K562 (cell line): Measurements from ENCODE around the gene EPHA2. TPM values are rescaled to one million over a fixed set of nuclear protein-coding genes. Genes with fewer than 3 reads are reported as not detected.

ENCODE experiments used
- CHCHD3 ChIP-seq: fragments of 250-450 bp; sonication (Bioruptor Pico); IDR thresholded peaks from 2 replicates; pipeline ENCODE4 v2.1.2; 2022; ENCODE audit warnings: mild to moderate bottlenecking
- ELF4 ChIP-seq: fragments of 450-650 bp; formaldehyde crosslinking; IDR thresholded peaks from 2 replicates; pipeline ENCODE4 v1.4.0; 2022; ENCODE audit warnings: missing genetic modification characterization
- EWSR1 ChIP-seq: fragments of 450-650 bp; IDR thresholded peaks from 2 replicates; pipeline ENCODE4 v1.6.1; 2018; ENCODE audit warnings: borderline replicate concordance, mild to moderate bottlenecking, low read depth, moderate library complexity; ENCODE audit not compliant: partially characterized antibody
- FIP1L1 ChIP-seq: fragments of 200-400 bp; formaldehyde crosslinking; IDR thresholded peaks from 2 replicates; pipeline ENCODE4 v1.6.1; 2018; ENCODE audit warnings: mild to moderate bottlenecking, low read depth, low read length; ENCODE audit not compliant: poor library complexity, severe bottlenecking
- FOXK2 ChIP-seq, 2 experiments: fragments of 450-650 bp; IDR thresholded peaks in 1 of 2; conservative IDR thresholded peaks in 1 of 2; 2 replicates each; pipeline ENCODE4 v1.6.1; 2016; ENCODE audit warnings: low read depth in 2 of 2, mild to moderate bottlenecking in 1 of 2
- HOXB6 ChIP-seq: fragments of 250-450 bp; sonication (Bioruptor Pico); IDR thresholded peaks from 2 replicates; pipeline ENCODE4 v1.5.1; 2022; ENCODE audit warnings: mild to moderate bottlenecking, borderline replicate concordance
- MECOM ChIP-seq: fragments of 250-450 bp; sonication (Bioruptor Pico); IDR thresholded peaks from 2 replicates; pipeline ENCODE4 v1.8.0; 2022; ENCODE audit warnings: inconsistent platforms
- NCOA2 ChIP-seq, 2 experiments: fragments of 450-650 bp; IDR thresholded peaks; 2 replicates each; pipeline ENCODE4 v1.6.1; 2018; ENCODE audit warnings: mild to moderate bottlenecking in 2 of 2, moderate library complexity in 1 of 2; ENCODE audit not compliant: partially characterized antibody in 2 of 2
- NR1H2 ChIP-seq: sonication (generic); formaldehyde crosslinking; IDR thresholded peaks from 2 replicates; pipeline ENCODE4 v1.4.0; 2020; ENCODE audit warnings: mild to moderate bottlenecking, missing genetic modification reagents
- POLR2AphosphoS5 ChIP-seq: IDR thresholded peaks from 2 replicates; pipeline ENCODE4 v1.6.1; 2011; ENCODE audit warnings: mild to moderate bottlenecking, low read depth, low read length, moderate library complexity; ENCODE audit not compliant: control insufficient read depth, insufficient read depth
- POU5F1 ChIP-seq: fragments of 150-350 bp; IDR thresholded peaks from 2 replicates; pipeline ENCODE4 v1.6.1; 2014; ENCODE audit warnings: borderline replicate concordance, low read length, low read depth, mild to moderate bottlenecking; ENCODE audit not compliant: partially characterized antibody
- SIN3B ChIP-seq: fragments of 450-650 bp; IDR thresholded peaks from 2 replicates; pipeline ENCODE4 v1.6.1; 2017; ENCODE audit warnings: low read depth, mild to moderate bottlenecking, moderate library complexity
- SP2 ChIP-seq: IDR thresholded peaks from 2 replicates; pipeline ENCODE4 v1.6.1; 2011; ENCODE audit warnings: mild to moderate bottlenecking, low read depth, low read length, moderate library complexity; ENCODE audit not compliant: poor library complexity, severe bottlenecking; ENCODE audit errors: extremely low read depth
- ZNF431 ChIP-seq: sonication (generic); formaldehyde crosslinking; IDR thresholded peaks from 2 replicates; pipeline ENCODE4 v1.8.0; 2022; ENCODE audit warnings: mild to moderate bottlenecking, missing genetic modification reagents
- ZNF696 ChIP-seq: fragments of 250-450 bp; sonication (Bioruptor Pico); conservative IDR thresholded peaks from 2 replicates; pipeline ENCODE4 v1.4.0; 2020; ENCODE audit warnings: mild to moderate bottlenecking, moderate library complexity
- ZNF830 ChIP-seq: fragments of 250-450 bp; sonication (Bioruptor Pico); IDR thresholded peaks from 2 replicates; pipeline ENCODE4 v1.5.0; 2021; ENCODE audit warnings: mild to moderate bottlenecking
- polyA plus RNA-seq, 8 experiments: library from polyadenylated mRNA; depleted of rRNA in 4 of 8; stranded (reverse) in 5 of 8; unstranded in 3 of 8; fragments of >200 nt; fragmentation: Nextera tagmentation in 2 of 8; fragmentation: Illumina TruSeq in 1 of 8; extraction: Ambion mirVana in 2 of 8; extraction: Trizol in 1 of 8; gene quantifications; 2 replicates each; pipeline versions ENCODE4 v1.2.1 to v1.2.3, GENCODE V29; 2011 to 2014; ENCODE audit warnings: inconsistent platforms in 1 of 8, missing spikeins in 1 of 8
- total RNA-seq, 7 experiments: library from RNA; depleted of rRNA in 6 of 7; stranded (reverse); fragments of >200 nt in 6 of 7; fragmentation: Illumina TruSeq in 2 of 7; extraction: Trizol in 2 of 7; gene quantifications; 2 replicates each; pipeline versions ENCODE4 v1.2.1 to v1.2.3, GENCODE V29; 2011 to 2021; ENCODE audit warnings: low replicate concordance in 1 of 7
- TF ChIP-seq, protein P1 (sequence below): fragments of 450-650 bp; conservative IDR thresholded peaks from 2 replicates; pipeline ENCODE4 v1.6.1; 2016; ENCODE audit warnings: missing genetic modification characterization, low read depth, mild to moderate bottlenecking, control low read depth, missing compliant biosample characterization
- TF ChIP-seq, protein P2 (sequence below): fragments of 250-450 bp; sonication (Bioruptor Pico); IDR thresholded peaks from 2 replicates; pipeline ENCODE4 v1.4.0; 2020
- TF ChIP-seq, protein P3 (sequence below): sonication (generic); formaldehyde crosslinking; IDR thresholded peaks from 2 replicates; pipeline ENCODE4 v1.8.1; 2023; ENCODE audit warnings: mild to moderate bottlenecking, missing genetic modification reagents

Gene EPHA2
- total and polyA plus RNA-seq, 9 of the 15 experiments (the other 6 are each of a cell fraction or from before 2014, with no cell fraction given): 0.04 to 0.40 (median 0.07) TPM; not detected in 4

DNA sequence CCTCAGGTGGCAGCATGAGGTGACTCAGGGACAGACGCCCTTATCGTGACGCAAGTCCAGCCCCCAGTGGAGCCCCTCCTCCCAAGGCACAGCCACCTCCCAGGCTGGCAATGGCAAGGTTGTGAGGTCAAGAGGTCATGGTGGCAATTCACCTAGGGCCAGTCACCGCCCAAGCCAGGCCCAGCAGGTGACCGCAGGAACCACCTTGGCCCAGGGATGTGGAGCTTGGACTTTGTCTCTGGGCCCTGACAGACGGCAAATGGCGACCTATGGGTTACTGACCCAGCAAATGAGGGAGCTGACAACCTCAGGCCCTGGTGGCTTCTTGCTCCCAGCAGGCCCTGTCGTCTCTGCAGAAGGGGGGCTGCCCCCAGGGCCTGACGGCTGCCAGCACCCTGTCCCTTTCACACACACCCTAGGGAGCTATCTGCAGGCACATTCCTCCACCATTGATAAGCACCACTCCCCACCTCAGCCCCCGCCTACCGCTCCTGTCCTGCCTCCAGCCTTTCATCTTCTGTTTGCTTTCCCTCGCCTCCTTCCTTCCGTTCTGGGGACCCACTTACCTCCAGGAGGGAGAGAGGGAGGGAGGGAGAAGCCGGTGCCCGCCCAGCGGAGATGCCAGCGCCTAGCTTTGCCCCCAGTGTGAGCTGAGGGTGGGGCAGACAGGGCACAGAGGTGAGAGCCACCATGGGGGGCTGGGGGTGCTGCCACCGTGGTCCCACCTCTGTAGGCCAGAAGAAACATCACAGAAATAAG lies 12.1 kb downstream of the EPHA2 start (continued):
- TF ChIP-seq ELF4: no peak
- no peak for TF ChIP-seq POU5F1
- peak; percentile 85 for TF ChIP-seq POLR2AphosphoS5
- TF ChIP-seq, protein P1, sequence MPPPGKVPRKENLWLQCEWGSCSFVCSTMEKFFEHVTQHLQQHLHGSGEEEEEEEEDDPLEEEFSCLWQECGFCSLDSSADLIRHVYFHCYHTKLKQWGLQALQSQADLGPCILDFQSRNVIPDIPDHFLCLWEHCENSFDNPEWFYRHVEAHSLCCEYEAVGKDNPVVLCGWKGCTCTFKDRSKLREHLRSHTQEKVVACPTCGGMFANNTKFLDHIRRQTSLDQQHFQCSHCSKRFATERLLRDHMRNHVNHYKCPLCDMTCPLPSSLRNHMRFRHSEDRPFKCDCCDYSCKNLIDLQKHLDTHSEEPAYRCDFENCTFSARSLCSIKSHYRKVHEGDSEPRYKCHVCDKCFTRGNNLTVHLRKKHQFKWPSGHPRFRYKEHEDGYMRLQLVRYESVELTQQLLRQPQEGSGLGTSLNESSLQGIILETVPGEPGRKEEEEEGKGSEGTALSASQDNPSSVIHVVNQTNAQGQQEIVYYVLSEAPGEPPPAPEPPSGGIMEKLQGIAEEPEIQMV (tag): no peak
- no peak for TF ChIP-seq ZNF830
- no peak; the same call in 1 of the 2 replicates for TF ChIP-seq MECOM
- TF ChIP-seq, protein P2, sequence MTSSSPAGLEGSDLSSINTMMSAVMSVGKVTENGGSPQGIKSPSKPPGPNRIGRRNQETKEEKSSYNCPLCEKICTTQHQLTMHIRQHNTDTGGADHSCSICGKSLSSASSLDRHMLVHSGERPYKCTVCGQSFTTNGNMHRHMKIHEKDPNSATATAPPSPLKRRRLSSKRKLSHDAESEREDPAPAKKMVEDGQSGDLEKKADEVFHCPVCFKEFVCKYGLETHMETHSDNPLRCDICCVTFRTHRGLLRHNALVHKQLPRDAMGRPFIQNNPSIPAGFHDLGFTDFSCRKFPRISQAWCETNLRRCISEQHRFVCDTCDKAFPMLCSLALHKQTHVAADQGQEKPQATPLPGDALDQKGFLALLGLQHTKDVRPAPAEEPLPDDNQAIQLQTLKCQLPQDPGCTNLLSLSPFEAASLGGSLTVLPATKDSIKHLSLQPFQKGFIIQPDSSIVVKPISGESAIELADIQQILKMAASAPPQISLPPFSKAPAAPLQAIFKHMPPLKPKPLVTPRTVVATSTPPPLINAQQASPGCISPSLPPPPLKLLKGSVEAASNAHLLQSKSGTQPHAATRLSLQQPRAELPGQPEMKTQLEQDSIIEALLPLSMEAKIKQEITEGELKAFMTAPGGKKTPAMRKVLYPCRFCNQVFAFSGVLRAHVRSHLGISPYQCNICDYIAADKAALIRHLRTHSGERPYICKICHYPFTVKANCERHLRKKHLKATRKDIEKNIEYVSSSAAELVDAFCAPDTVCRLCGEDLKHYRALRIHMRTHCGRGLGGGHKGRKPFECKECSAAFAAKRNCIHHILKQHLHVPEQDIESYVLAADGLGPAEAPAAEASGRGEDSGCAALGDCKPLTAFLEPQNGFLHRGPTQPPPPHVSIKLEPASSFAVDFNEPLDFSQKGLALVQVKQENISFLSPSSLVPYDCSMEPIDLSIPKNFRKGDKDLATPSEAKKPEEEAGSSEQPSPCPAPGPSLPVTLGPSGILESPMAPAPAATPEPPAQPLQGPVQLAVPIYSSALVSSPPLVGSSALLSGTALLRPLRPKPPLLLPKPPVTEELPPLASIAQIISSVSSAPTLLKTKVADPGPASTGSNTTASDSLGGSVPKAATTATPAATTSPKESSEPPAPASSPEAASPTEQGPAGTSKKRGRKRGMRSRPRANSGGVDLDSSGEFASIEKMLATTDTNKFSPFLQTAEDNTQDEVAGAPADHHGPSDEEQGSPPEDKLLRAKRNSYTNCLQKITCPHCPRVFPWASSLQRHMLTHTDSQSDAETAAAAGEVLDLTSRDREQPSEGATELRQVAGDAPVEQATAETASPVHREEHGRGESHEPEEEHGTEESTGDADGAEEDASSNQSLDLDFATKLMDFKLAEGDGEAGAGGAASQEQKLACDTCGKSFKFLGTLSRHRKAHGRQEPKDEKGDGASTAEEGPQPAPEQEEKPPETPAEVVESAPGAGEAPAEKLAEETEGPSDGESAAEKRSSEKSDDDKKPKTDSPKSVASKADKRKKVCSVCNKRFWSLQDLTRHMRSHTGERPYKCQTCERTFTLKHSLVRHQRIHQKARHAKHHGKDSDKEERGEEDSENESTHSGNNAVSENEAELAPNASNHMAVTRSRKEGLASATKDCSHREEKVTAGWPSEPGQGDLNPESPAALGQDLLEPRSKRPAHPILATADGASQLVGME: no peak
- TF ChIP-seq NR1H2 (CRISPR knock-in tag): no peak
- TF ChIP-seq, protein P3, sequence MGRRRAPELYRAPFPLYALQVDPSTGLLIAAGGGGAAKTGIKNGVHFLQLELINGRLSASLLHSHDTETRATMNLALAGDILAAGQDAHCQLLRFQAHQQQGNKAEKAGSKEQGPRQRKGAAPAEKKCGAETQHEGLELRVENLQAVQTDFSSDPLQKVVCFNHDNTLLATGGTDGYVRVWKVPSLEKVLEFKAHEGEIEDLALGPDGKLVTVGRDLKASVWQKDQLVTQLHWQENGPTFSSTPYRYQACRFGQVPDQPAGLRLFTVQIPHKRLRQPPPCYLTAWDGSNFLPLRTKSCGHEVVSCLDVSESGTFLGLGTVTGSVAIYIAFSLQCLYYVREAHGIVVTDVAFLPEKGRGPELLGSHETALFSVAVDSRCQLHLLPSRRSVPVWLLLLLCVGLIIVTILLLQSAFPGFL: no peak
- no peak for TF ChIP-seq ZNF696 (CRISPR knock-in tag)
- TF ChIP-seq FOXK2 (conservative IDR thresholded peaks at IDR 0.05 in 1 of 2, IDR thresholded peaks at IDR 0.05 in 1 of 2; ENCODE audit: low read depth in 2 of 2): peak; percentile 22 to 43; a peak in 1 of 4 replicates
- TF ChIP-seq SIN3B: no peak
- TF ChIP-seq SP2: no peak
- no peak for TF ChIP-seq ZNF431 (CRISPR knock-in tag)
- no peak for TF ChIP-seq NCOA2 (IDR thresholded peaks at IDR 0.05; ENCODE audit: partially characterized antibody in 2 of 2)
- TF ChIP-seq HOXB6 (CRISPR knock-in tag): no peak
- TF ChIP-seq EWSR1: no peak
- no peak for TF ChIP-seq FIP1L1
- TF ChIP-seq CHCHD3 (CRISPR knock-in tag): no peak
